Hepatocyte (in vitro differentiated cells): ENCODE measurements around the gene PER1. TPM values are rescaled to one million over a fixed set of nuclear protein-coding genes. Genes with fewer than 3 reads are reported as not detected.

ENCODE experiments used
- DNase-seq: peaks from one replicate; pipeline ENCODE4 v3.0.0-alpha.2; 2016; ENCODE audit warnings: low spot score
- H2AFZ ChIP-seq: fragments of 200-600 bp; sonication (generic); 2 replicates; pipeline ENCODE4 v1.6.0; 2016; ENCODE audit warnings: antibody characterized with exemption, mild to moderate bottlenecking
- H3K27ac ChIP-seq: fragments of 200-600 bp; sonication (generic); 2 replicates; pipeline ENCODE4 v1.5.1; 2016; ENCODE audit warnings: mild to moderate bottlenecking
- H3K27me3 ChIP-seq: fragments of 200-600 bp; sonication (generic); 2 replicates; pipeline ENCODE4 v1.6.1; 2016
- H3K36me3 ChIP-seq: fragments of 200-600 bp; sonication (generic); replicated peaks from 2 replicates; pipeline ENCODE4 v1.5.1; 2016; ENCODE audit warnings: low read depth; ENCODE audit not compliant: insufficient read depth
- H3K4me1 ChIP-seq: fragments of 200-600 bp; sonication (generic); 2 replicates; pipeline ENCODE4 v1.5.1; 2016; ENCODE audit warnings: mild to moderate bottlenecking, moderate library complexity; ENCODE audit not compliant: insufficient read depth
- H3K4me2 ChIP-seq: fragments of 200-600 bp; sonication (generic); 2 replicates; pipeline ENCODE4 v1.6.0; 2016
- H3K4me3 ChIP-seq: fragments of 200-600 bp; sonication (generic); 2 replicates; pipeline ENCODE4 v1.5.1; 2016; ENCODE audit warnings: mild to moderate bottlenecking
- H3K79me2 ChIP-seq: fragments of 200-600 bp; sonication (generic); 2 replicates; pipeline ENCODE4 v1.6.0; 2017; ENCODE audit warnings: mild to moderate bottlenecking
- H3K9me2 ChIP-seq: fragments of 200-600 bp; sonication (generic); replicated peaks from 2 replicates; pipeline ENCODE4 v1.6.0; 2017; ENCODE audit warnings: mild to moderate bottlenecking; ENCODE audit not compliant: insufficient read depth
- H3K9me3 ChIP-seq: fragments of 200-600 bp; sonication (generic); 2 replicates; pipeline ENCODE4 v1.5.1; 2016; ENCODE audit warnings: low read depth, mild to moderate bottlenecking
- H4K20me1 ChIP-seq: fragments of 200-600 bp; sonication (generic); 2 replicates; pipeline ENCODE4 v1.6.0; 2016; ENCODE audit warnings: mild to moderate bottlenecking; ENCODE audit not compliant: insufficient read depth, poor library complexity, severe bottlenecking
- CTCF ChIP-seq: fragments of 200-600 bp; sonication (generic); IDR thresholded peaks from 2 replicates; pipeline ENCODE4 v1.5.1; 2016; ENCODE audit warnings: antibody characterized with exemption, mild to moderate bottlenecking; ENCODE audit not compliant: poor library complexity
- EZH2 ChIP-seq: fragments of 200-600 bp; sonication (generic); IDR thresholded peaks from 2 replicates; pipeline ENCODE4 v1.6.1; 2016; ENCODE audit warnings: antibody characterized with exemption, mild to moderate bottlenecking, borderline replicate concordance
- EZH2phosphoT487 ChIP-seq: fragments of 200-600 bp; sonication (generic); IDR thresholded peaks from one replicate; pipeline ENCODE4 v1.6.1; 2018; ENCODE audit warnings: antibody characterized with exemption, mild to moderate bottlenecking, low read depth, moderate library complexity; ENCODE audit not compliant: unreplicated experiment, severe bottlenecking
- WGBS: methylation state at CpG from one replicate; pipeline ENCODE4 v1.1.6; 2016; ENCODE audit warnings: low lambda C conversion rate; ENCODE audit errors: missing lambda C conversion rate; 5-methylcytosine and 5-hydroxymethylcytosine counted together
- polyA plus RNA-seq: library from polyadenylated mRNA; unstranded; fragments of >200 nt; fragmentation: Nextera tagmentation; extraction: Ambion mirVana; gene quantifications from 2 replicates; pipeline ENCODE4 v1.2.1, GENCODE V29; 2016
- total RNA-seq: library from RNA; depleted of rRNA; stranded (reverse); fragments of >200 nt; gene quantifications from 2 replicates; pipeline ENCODE4 v1.2.3, GENCODE V29; 2014

Gene PER1, protein sequence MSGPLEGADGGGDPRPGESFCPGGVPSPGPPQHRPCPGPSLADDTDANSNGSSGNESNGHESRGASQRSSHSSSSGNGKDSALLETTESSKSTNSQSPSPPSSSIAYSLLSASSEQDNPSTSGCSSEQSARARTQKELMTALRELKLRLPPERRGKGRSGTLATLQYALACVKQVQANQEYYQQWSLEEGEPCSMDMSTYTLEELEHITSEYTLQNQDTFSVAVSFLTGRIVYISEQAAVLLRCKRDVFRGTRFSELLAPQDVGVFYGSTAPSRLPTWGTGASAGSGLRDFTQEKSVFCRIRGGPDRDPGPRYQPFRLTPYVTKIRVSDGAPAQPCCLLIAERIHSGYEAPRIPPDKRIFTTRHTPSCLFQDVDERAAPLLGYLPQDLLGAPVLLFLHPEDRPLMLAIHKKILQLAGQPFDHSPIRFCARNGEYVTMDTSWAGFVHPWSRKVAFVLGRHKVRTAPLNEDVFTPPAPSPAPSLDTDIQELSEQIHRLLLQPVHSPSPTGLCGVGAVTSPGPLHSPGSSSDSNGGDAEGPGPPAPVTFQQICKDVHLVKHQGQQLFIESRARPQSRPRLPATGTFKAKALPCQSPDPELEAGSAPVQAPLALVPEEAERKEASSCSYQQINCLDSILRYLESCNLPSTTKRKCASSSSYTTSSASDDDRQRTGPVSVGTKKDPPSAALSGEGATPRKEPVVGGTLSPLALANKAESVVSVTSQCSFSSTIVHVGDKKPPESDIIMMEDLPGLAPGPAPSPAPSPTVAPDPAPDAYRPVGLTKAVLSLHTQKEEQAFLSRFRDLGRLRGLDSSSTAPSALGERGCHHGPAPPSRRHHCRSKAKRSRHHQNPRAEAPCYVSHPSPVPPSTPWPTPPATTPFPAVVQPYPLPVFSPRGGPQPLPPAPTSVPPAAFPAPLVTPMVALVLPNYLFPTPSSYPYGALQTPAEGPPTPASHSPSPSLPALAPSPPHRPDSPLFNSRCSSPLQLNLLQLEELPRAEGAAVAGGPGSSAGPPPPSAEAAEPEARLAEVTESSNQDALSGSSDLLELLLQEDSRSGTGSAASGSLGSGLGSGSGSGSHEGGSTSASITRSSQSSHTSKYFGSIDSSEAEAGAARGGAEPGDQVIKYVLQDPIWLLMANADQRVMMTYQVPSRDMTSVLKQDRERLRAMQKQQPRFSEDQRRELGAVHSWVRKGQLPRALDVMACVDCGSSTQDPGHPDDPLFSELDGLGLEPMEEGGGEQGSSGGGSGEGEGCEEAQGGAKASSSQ (N-terminal part only)
- total RNA-seq, result 35.3 and 36.5 TPM in 2 replicates
- polyA plus RNA-seq, result 107 and 143 TPM in 2 replicates

DNA sequence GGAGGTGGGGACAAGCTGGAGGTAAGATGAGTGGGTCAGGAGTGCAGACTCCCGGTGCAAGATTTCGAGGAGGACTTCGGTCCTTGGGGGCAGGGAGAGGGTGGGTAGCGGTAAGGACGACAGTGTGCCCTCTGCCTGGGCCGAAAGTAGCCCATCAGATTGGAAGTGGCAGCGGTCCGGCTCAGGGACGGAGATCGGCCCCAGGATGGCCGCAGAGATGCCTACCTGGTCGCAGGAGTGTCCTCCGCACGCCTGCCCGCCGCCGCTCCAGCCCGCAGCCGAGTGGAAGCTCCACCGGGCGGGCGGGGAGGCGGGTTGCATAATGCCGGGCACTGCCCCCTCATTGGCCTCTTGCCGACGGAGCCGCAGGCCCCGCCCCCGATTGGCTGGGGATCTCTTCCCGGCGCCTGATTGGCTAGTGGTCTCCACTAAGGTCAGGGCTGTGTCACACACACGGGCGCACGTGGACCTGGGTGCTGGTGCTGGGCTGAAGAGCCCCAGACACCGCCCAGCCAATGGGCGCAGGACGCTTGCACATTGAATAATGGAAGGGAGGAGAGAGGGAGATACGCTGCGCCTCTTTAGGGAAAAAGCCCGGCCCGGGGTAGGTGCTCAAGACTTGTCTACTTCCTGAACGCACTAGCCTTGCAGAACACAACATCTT, at the start of gene PER1:
Gene PER1, minus strand, starts transcription at position 293 of the 664 bp plus-strand sequence. CDS start 1,698 bp downstream, outside the sequence.
- Histone ChIP-seq H3K27ac (peak within 1 kb of the TSS; percentile 99), H2AFZ (no peak within 1 kb of the TSS), H3K4me2 (peak within 1 kb of the TSS; percentile 87), H3K9me3 (no peaks in the 10 kb centered on the region), H3K36me3 (no peaks in the 10 kb centered on the region), H3K79me2 (peaks cover 53% of the 10 kb centered on the region), H4K20me1 (peaks cover 43% of the 10 kb centered on the region), H3K9me2 (no peaks in the 10 kb centered on the region), H3K4me3 (peak within 1 kb of the TSS; percentile 62), H3K27me3 (no peaks in the 10 kb centered on the region), H3K4me1 (peaks cover 33% of the 10 kb centered on the region)
- no peak for TF ChIP-seq EZH2phosphoT487
- no peak for TF ChIP-seq EZH2
- TF ChIP-seq CTCF, result no peak
- DNase-seq, result peak; percentile 97
- WGBS, result 9% methylated on average over 22 of the region's 42 CpGs

DNA sequence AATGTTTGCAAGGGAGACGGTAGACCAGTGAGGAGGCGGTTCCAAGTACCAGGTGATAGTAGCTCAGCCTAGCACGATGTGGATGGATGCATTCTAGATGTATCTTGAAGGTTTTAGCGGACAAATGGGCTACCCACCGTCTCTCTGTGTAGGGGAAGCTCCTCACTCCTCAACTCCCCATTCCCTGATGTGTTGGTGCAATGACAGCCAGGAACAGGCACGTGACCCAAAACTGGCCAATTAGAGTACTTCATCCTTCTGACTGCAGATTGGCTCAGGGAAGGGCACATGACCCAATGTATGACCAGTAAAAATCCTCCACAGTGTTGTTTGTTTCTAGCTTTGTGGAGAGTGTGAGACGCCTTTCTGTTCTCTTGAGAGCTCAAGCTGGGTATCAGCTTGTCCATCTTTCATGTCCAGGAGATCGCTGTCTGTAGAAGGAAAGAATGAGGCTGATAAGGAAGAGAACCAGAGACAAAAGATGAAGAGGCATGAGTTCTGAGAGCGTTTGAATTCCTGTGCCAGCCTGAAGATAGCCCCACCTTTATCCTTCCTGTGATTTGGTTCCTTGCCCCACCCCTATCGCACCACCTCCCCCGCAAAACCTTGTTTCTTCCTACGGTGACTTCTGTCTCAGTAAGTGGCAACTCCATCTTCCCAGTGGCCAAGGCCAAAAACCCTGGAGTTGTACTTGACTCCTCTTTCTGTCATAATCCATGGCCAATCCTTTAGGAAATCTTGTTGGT, 40.0 kb upstream of the PER1 start:
- Histone ChIP-seq H3K4me3 (no peak overlapping the region), H4K20me1 (no peaks in the 10 kb centered on the region), H2AFZ (peak overlapping the region; percentile 10), H3K4me1 (peaks cover 12% of the 10 kb centered on the region), H3K36me3 (no peaks in the 10 kb centered on the region), H3K27ac (peak overlapping the region; percentile 63), H3K9me3 (no peaks in the 10 kb centered on the region), H3K4me2 (peak overlapping the region; percentile 64), H3K27me3 (no peaks in the 10 kb centered on the region), H3K9me2 (no peaks in the 10 kb centered on the region), H3K79me2 (peaks cover 9% of the 10 kb centered on the region)
- peak; percentile 90 for DNase-seq
- whole genome bisulfite sequencing, result 19% methylated on average over 12 of the region's 12 CpGs
- TF ChIP-seq EZH2phosphoT487, result no peak
- no peak for TF ChIP-seq EZH2
- no peak for TF ChIP-seq CTCF

GRCh38 chr17:8190506-8190905, 38.3 kb upstream of the PER1 start:
- no peak for DNase-seq
- no peaks in the 10 kb centered on the region for H3K27me3 ChIP-seq
- H3K4me1 ChIP-seq, result peaks cover 12% of the 10 kb centered on the region
- no peaks in the 10 kb centered on the region for H3K36me3 ChIP-seq
- no peak overlapping the region for H3K4me3 ChIP-seq
- H3K27ac ChIP-seq, result peak overlapping the region; percentile 67
- TF ChIP-seq EZH2 (no peak), CTCF (no peak), EZH2phosphoT487 (no peak)
- 50% methylated on average over 6 of the region's 6 CpGs for WGBS
- H3K9me3 ChIP-seq, result no peaks in the 10 kb centered on the region
- no peaks in the 10 kb centered on the region for H3K9me2 ChIP-seq
- H4K20me1 ChIP-seq, result no peaks in the 10 kb centered on the region
- H2AFZ ChIP-seq, result peak overlapping the region; percentile 54
- peak overlapping the region; percentile 72 for H3K4me2 ChIP-seq
- peaks cover 9% of the 10 kb centered on the region for H3K79me2 ChIP-seq
